Measurements from ENCODE around the gene PYM1. TPM values are rescaled to one million over a fixed set of nuclear protein-coding genes. Genes with fewer than 3 reads are reported as not detected.

PYM1 gene
- total and polyA plus RNA-seq, 8 donors = 27.3 to 36.4 (median 33.0) TPM

DNA sequence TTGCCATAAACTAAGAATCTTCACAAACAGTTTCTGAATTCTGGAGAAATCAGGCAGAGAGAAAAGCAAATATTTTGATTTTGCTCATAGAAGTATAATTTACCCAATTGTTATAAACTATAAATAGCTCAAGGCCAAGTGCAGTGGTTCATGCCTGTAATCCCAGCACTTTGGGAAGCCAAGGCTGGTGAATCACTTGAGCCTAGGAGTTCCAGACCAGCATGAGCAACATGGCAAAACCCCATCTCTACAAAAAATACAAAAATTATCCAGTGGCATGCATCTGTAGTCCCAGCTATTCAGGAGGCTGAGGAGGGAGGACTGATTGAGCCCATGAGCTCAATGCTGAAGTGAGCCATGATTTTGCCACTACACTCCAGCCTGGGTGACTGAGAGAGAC is 65.4 kb downstream of the PYM1 start:
- no peak for DNase-seq
- TF ChIP-seq, protein P1, sequence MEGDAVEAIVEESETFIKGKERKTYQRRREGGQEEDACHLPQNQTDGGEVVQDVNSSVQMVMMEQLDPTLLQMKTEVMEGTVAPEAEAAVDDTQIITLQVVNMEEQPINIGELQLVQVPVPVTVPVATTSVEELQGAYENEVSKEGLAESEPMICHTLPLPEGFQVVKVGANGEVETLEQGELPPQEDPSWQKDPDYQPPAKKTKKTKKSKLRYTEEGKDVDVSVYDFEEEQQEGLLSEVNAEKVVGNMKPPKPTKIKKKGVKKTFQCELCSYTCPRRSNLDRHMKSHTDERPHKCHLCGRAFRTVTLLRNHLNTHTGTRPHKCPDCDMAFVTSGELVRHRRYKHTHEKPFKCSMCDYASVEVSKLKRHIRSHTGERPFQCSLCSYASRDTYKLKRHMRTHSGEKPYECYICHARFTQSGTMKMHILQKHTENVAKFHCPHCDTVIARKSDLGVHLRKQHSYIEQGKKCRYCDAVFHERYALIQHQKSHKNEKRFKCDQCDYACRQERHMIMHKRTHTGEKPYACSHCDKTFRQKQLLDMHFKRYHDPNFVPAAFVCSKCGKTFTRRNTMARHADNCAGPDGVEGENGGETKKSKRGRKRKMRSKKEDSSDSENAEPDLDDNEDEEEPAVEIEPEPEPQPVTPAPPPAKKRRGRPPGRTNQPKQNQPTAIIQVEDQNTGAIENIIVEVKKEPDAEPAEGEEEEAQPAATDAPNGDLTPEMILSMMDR (IDR thresholded peaks at IDR 0.05) = no peak
- no peaks in the 10 kb centered on the region for H3K27me3 ChIP-seq

DNA sequence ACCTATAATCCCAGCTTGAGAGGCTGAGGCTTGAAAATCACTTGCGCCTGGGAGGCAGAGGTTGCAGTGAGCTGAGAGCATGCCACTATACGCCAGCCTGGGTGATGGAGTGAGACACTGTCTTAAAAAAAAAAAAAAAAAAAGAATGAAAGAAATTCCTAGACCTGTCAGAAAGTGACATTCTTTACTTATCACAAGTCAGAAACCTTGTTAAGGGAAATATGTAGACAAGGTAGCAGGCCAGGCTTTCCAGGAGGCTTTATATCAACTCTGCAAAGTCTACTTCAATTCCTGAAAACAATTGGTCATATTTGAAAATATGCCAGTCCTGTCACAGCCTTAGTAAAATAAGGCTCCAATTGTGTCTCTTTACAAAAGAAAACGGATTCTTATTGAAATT is 65.8 kb downstream of the PYM1 start:
- Histone ChIP-seq H3K27me3 (no peaks in the 10 kb centered on the region), H3K4me3 (no peak overlapping the region), H3K36me3 (no peaks in the 10 kb centered on the region), H3K4me1 (no peaks in the 10 kb centered on the region), H3K27ac (no peak overlapping the region), H3K9me3 (peaks cover 0 to 12% of the 10 kb centered on the region in 2 donors)
- ATAC-seq (no peak), DNase-seq (no peak)
- TF ChIP-seq, protein P1 (IDR thresholded peaks at IDR 0.05) = no peak
- intact Hi-C loops (cut with DNase I) = no loop called here

More for the DNA sequence above, 65.4 kb downstream of the PYM1 start:
- no peaks in the 10 kb centered on the region for H3K36me3 ChIP-seq
- peaks cover 0 to 12% of the 10 kb centered on the region in 2 donors for H3K9me3 ChIP-seq
- H3K27ac ChIP-seq = no peak overlapping the region
- no peaks in the 10 kb centered on the region for H3K4me1 ChIP-seq
- no peak overlapping the region for H3K4me3 ChIP-seq
- intact Hi-C loops (cut with DNase I) = no loop called here
- no peak for ATAC-seq

DNA sequence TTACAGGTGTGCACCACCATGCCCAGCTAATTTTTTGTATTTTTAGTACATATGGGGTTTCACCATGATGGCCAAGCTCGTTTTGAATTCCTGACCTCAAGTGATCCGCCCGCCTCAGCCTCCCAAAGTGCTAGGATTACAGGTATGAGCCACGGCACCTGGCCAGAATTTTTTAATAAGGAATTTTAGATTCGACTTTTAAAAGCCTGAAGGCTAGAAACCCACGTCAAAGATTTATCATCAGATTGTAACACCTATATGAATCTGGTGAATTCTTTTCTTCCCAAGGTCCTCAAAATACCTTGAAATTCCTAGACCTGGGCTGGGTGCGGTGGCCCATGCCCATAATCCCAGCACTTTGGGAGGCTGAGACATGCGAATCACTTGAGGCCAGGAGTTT is 66.3 kb downstream of the PYM1 start:
- Histone ChIP-seq H3K9me3 (peaks cover 0 to 12% of the 10 kb centered on the region in 2 donors), H3K4me1 (no peaks in the 10 kb centered on the region)

DNA sequence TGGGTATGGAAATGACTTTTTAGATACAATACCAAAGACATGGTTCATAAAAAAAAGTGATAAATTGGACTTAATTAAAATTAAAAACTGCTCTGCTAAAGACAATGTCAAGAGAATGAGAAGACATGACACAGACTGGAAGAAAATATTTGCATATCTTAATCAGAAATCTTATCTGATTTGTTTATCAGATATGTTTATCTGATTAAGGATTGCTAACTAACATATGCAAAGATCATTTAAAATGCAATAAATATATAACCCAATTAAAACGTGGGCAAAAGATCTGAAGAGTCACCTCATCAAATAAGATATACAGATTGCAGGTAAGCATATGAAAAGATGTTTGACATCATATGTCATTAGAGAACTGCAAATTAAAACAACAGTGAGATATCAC is 75.0 kb downstream of the PYM1 start:
- H3K9me3 ChIP-seq = no peaks in the 10 kb centered on the region
- no peaks in the 10 kb centered on the region for H3K27me3 ChIP-seq
- no peak overlapping the region for H3K27ac ChIP-seq
- TF ChIP-seq, protein P1 (IDR thresholded peaks at IDR 0.05) = no peak
- ATAC-seq (no peak), DNase-seq (no peak)
- H3K36me3 ChIP-seq = no peaks in the 10 kb centered on the region
- peaks cover 14 to 18% of the 10 kb centered on the region in 2 donors for H3K4me1 ChIP-seq
- intact Hi-C loops (cut with DNase I) = no loop called here
- no peak overlapping the region for H3K4me3 ChIP-seq

More for the DNA sequence above, 66.3 kb downstream of the PYM1 start:
- no peak overlapping the region for H3K27ac ChIP-seq
- TF ChIP-seq, protein P1 (IDR thresholded peaks at IDR 0.05) = no peak
- no peak for DNase-seq
- ATAC-seq = no peak
- intact Hi-C loops (cut with DNase I) = no loop called here
- H3K36me3 ChIP-seq = no peaks in the 10 kb centered on the region
- no peak overlapping the region for H3K4me3 ChIP-seq
- H3K27me3 ChIP-seq = no peaks in the 10 kb centered on the region

Other genes starting within 250 kb of the PYM1 start
- gene ITGA7, start 220.0 kb downstream of the PYM1 start, total RNA-seq = 10 to 100 TPM; 22.4 to 62.4 TPM
- gene ITGA7, start 220.0 kb downstream of the PYM1 start, polyA plus RNA-seq (ENCODE audit: insufficient read length in 6 of 6) = 10 to 100 TPM; 10.3 to 31.5 (median 18.0) TPM
- 100 to 1,000 TPM; 114 to 123 TPM for gene BLOC1S1, start 211.8 kb downstream of the PYM1 start, total RNA-seq
- 10 to 100 TPM; 69.4 to 82.0 (median 72.3) TPM for gene BLOC1S1, start 211.8 kb downstream of the PYM1 start, polyA plus RNA-seq (ENCODE audit: insufficient read length in 6 of 6)
- 1 to 10 TPM; 4.3 to 5.8 TPM for gene RDH5, start 207.5 kb downstream of the PYM1 start, total RNA-seq
- gene RDH5, start 207.5 kb downstream of the PYM1 start, polyA plus RNA-seq (ENCODE audit: insufficient read length in 6 of 6) = 10 to 100 TPM in 4 of 6 donors, 1 to 10 TPM in 2; 9.1 to 11.6 (median 10.9) TPM
- 1,000 to 10,000 TPM; 1,639 to 1,766 TPM for gene CD63, start 198.9 kb downstream of the PYM1 start, total RNA-seq
- 100 to 1,000 TPM; 585 to 710 (median 652) TPM for gene CD63, start 198.9 kb downstream of the PYM1 start, polyA plus RNA-seq (ENCODE audit: insufficient read length in 6 of 6)
- 10 to 100 TPM in 1 of 2 donors, 1 to 10 TPM in 1; 7.6 to 10.0 TPM for gene GDF11, start 184.8 kb downstream of the PYM1 start, total RNA-seq
- 10 to 100 TPM; 14.2 to 20.2 (median 17.0) TPM for gene GDF11, start 184.8 kb downstream of the PYM1 start, polyA plus RNA-seq (ENCODE audit: insufficient read length in 6 of 6)
- gene SARNP, start 110.2 kb downstream of the PYM1 start, total RNA-seq = 10 to 100 TPM; 49.4 to 50.0 TPM
- gene SARNP, start 110.2 kb downstream of the PYM1 start, polyA plus RNA-seq (ENCODE audit: insufficient read length in 6 of 6) = 100 to 1,000 TPM in 4 of 6 donors, 10 to 100 TPM in 2; 93.6 to 128 (median 110) TPM
- 10 to 100 TPM; 65.6 to 80.8 TPM for gene ORMDL2, start 109.9 kb downstream of the PYM1 start, total RNA-seq
- gene ORMDL2, start 109.9 kb downstream of the PYM1 start, polyA plus RNA-seq (ENCODE audit: insufficient read length in 6 of 6) = 10 to 100 TPM; 21.1 to 28.0 (median 23.1) TPM
- gene DNAJC14, start 98.3 kb downstream of the PYM1 start, total RNA-seq = 10 to 100 TPM; 31.5 to 33.3 TPM
- 10 to 100 TPM; 30.0 to 40.0 (median 34.3) TPM for gene DNAJC14, start 98.3 kb downstream of the PYM1 start, polyA plus RNA-seq (ENCODE audit: insufficient read length in 6 of 6)
- gene MMP19, start 85.0 kb downstream of the PYM1 start, total RNA-seq = 10 to 100 TPM; 49.3 to 78.4 TPM
- 10 to 100 TPM in 5 of 6 donors, 1 to 10 TPM in 1; 9.9 to 13.0 (median 11.8) TPM for gene MMP19, start 85.0 kb downstream of the PYM1 start, polyA plus RNA-seq (ENCODE audit: insufficient read length in 6 of 6)
- gene DGKA, start 3.3 kb upstream of the PYM1 start, total RNA-seq = 10 to 100 TPM; 30.6 to 36.7 TPM
- gene DGKA, start 3.3 kb upstream of the PYM1 start, polyA plus RNA-seq (ENCODE audit: insufficient read length in 6 of 6) = 10 to 100 TPM; 34.6 to 47.6 (median 39.1) TPM
- 1 to 10 TPM in 1 of 2 donors, under 1 TPM in 1; 0.99 to 1.8 TPM for gene PMEL, start 38.1 kb upstream of the PYM1 start, total RNA-seq
- 1 to 10 TPM; 2.2 to 3.8 (median 2.7) TPM for gene PMEL, start 38.1 kb upstream of the PYM1 start, polyA plus RNA-seq (ENCODE audit: insufficient read length in 6 of 6)
- 10 to 100 TPM; 34.1 to 40.3 TPM for gene CDK2, start 38.9 kb upstream of the PYM1 start, total RNA-seq
- gene CDK2, start 38.9 kb upstream of the PYM1 start, polyA plus RNA-seq (ENCODE audit: insufficient read length in 6 of 6) = 10 to 100 TPM; 74.2 to 89.0 (median 78.8) TPM
- gene RAB5B, start 46.2 kb upstream of the PYM1 start, total RNA-seq = 100 to 1,000 TPM; 116 to 175 TPM
- 100 to 1,000 TPM; 141 to 156 (median 142) TPM for gene RAB5B, start 46.2 kb upstream of the PYM1 start, polyA plus RNA-seq (ENCODE audit: insufficient read length in 6 of 6)
- gene SUOX, start 69.4 kb upstream of the PYM1 start, total RNA-seq = 10 to 100 TPM; 26.1 to 26.3 TPM
- gene SUOX, start 69.4 kb upstream of the PYM1 start, polyA plus RNA-seq (ENCODE audit: insufficient read length in 6 of 6) = 10 to 100 TPM; 36.0 to 49.6 (median 42.7) TPM
- 1 to 10 TPM; 7.5 to 8.5 TPM for gene IKZF4, start 93.1 kb upstream of the PYM1 start, total RNA-seq
- 10 to 100 TPM; 22.2 to 28.3 (median 23.8) TPM for gene IKZF4, start 93.1 kb upstream of the PYM1 start, polyA plus RNA-seq (ENCODE audit: insufficient read length in 6 of 6)
- gene RPS26, start 114.0 kb upstream of the PYM1 start, total RNA-seq = 10 to 100 TPM; 37.9 to 43.1 TPM
- gene RPS26, start 114.0 kb upstream of the PYM1 start, polyA plus RNA-seq (ENCODE audit: insufficient read length in 6 of 6) = 100 to 1,000 TPM; 106 to 778 (median 131) TPM
- gene ERBB3, start 152.3 kb upstream of the PYM1 start, total RNA-seq = 10 to 100 TPM; 38.6 to 88.8 TPM
- gene ERBB3, start 152.3 kb upstream of the PYM1 start, polyA plus RNA-seq (ENCODE audit: insufficient read length in 6 of 6) = 10 to 100 TPM; 77.8 to 96.1 (median 82.1) TPM
- 100 to 1,000 TPM in 1 of 2 donors, 10 to 100 TPM in 1; 62.0 to 103 TPM for gene PA2G4, start 176.7 kb upstream of the PYM1 start, total RNA-seq
- 100 to 1,000 TPM; 120 to 151 (median 133) TPM for gene PA2G4, start 176.7 kb upstream of the PYM1 start, polyA plus RNA-seq (ENCODE audit: insufficient read length in 6 of 6)
- gene RPL41, start 188.7 kb upstream of the PYM1 start, total RNA-seq = 1,000 to 10,000 TPM; 3,023 to 3,157 TPM
- 1,000 to 10,000 TPM; 6,005 to 6,852 (median 6,180) TPM for gene RPL41, start 188.7 kb upstream of the PYM1 start, polyA plus RNA-seq (ENCODE audit: insufficient read length in 6 of 6)
- gene ZC3H10, start 190.4 kb upstream of the PYM1 start, total RNA-seq = 1 to 10 TPM; 6.0 to 8.7 TPM
- gene ZC3H10, start 190.4 kb upstream of the PYM1 start, polyA plus RNA-seq (ENCODE audit: insufficient read length in 6 of 6) = 1 to 10 TPM; 4.2 to 6.7 (median 5.5) TPM
- 100 to 1,000 TPM; 102 to 116 TPM for gene ESYT1, start 200.4 kb upstream of the PYM1 start, total RNA-seq
- 10 to 100 TPM; 80.9 to 94.5 (median 90.2) TPM for gene ESYT1, start 200.4 kb upstream of the PYM1 start, polyA plus RNA-seq (ENCODE audit: insufficient read length in 6 of 6)
- 10 to 100 TPM; 32.6 to 43.1 TPM for gene MYL6B, start 224.7 kb upstream of the PYM1 start, total RNA-seq
- gene MYL6B, start 224.7 kb upstream of the PYM1 start, polyA plus RNA-seq (ENCODE audit: insufficient read length in 6 of 6) = 100 to 1,000 TPM; 153 to 193 (median 173) TPM
- 1,000 to 10,000 TPM; 1,768 to 1,773 TPM for gene MYL6, start 230.5 kb upstream of the PYM1 start, total RNA-seq
- gene MYL6, start 230.5 kb upstream of the PYM1 start, polyA plus RNA-seq (ENCODE audit: insufficient read length in 6 of 6) = 1,000 to 10,000 TPM; 1,831 to 2,250 (median 2,105) TPM